Vagina (tissue), 2 donors: ENCODE data around the gene TSPO. TPM values are rescaled to one million over a fixed set of nuclear protein-coding genes. Genes with fewer than 3 reads are reported as not detected.
A peak's percentile ranks its signal among the peaks of the same experiment; 100 is the strongest.

Experiments used
- DNase-seq, 2 donors: peaks; one replicate each; pipeline ENCODE4 v3.0.0-alpha.2; 2017; ENCODE audit errors: extremely low spot score in 2 of 2
- H3K27ac ChIP-seq: fragments of 200-600 bp; sonication (generic); one replicate; pipeline ENCODE4 v1.5.1; 2019
- H3K27me3 ChIP-seq: fragments of 200-600 bp; sonication (generic); one replicate; pipeline ENCODE4 v1.5.1; 2019
- H3K36me3 ChIP-seq, 2 donors: fragments of 200-600 bp; sonication (generic); one replicate each; pipeline ENCODE4 v1.5.1; 2017 to 2019
- H3K4me1 ChIP-seq: fragments of 200-600 bp; sonication (generic); one replicate; pipeline ENCODE4 v1.5.1; 2019
- H3K4me3 ChIP-seq, 2 donors: fragments of 200-600 bp; sonication (generic); 1 replicate in 1 of 2; 2 replicates in 1 of 2; pipeline ENCODE4 v1.5.1; 2016 to 2019
- H3K9me3 ChIP-seq: fragments of 200-600 bp; sonication (generic); one replicate; pipeline ENCODE4 v1.5.1; 2019
- CTCF ChIP-seq, 3 experiments: fragments of 450-650 bp in 2 of 3; fragments of 200-600 bp in 1 of 3; sonication (generic) in 1 of 3; IDR thresholded peaks; one replicate each; pipeline ENCODE4 v1.5.1; 2017 to 2019; ENCODE audit warnings: antibody characterized with exemption in 3 of 3, mild to moderate bottlenecking in 2 of 3, moderate library complexity in 2 of 3
- POLR2A ChIP-seq, 2 donors: fragments of 450-650 bp; IDR thresholded peaks; one replicate each; pipeline ENCODE4 v1.6.1; 2017; ENCODE audit warnings: antibody characterized with exemption in 2 of 2, mild to moderate bottlenecking in 2 of 2, moderate library complexity in 2 of 2
- POLR2AphosphoS5 ChIP-seq, 2 donors: sonication (generic); formaldehyde crosslinking; IDR thresholded peaks; one replicate each; pipeline ENCODE4 v1.9.0; 2017; ENCODE audit warnings: antibody characterized with exemption in 2 of 2, mild to moderate bottlenecking in 2 of 2, low read depth in 1 of 2; ENCODE audit not compliant: insufficient read depth in 1 of 2
- intact Hi-C: fragments of 100-400 bp; cut with DNase I; formaldehyde crosslinking; loops from one replicate; pipeline ENCODE4 v1.15.1; 2023
- total RNA-seq: library from RNA; depleted of rRNA; stranded (reverse); fragments of >200 nt; gene quantifications from one replicate; pipeline ENCODE4 v1.2.3, GENCODE V29; 2016

TSPO gene
- total RNA-seq, 1 donor from 2014 or later: 524 TPM

DNA sequence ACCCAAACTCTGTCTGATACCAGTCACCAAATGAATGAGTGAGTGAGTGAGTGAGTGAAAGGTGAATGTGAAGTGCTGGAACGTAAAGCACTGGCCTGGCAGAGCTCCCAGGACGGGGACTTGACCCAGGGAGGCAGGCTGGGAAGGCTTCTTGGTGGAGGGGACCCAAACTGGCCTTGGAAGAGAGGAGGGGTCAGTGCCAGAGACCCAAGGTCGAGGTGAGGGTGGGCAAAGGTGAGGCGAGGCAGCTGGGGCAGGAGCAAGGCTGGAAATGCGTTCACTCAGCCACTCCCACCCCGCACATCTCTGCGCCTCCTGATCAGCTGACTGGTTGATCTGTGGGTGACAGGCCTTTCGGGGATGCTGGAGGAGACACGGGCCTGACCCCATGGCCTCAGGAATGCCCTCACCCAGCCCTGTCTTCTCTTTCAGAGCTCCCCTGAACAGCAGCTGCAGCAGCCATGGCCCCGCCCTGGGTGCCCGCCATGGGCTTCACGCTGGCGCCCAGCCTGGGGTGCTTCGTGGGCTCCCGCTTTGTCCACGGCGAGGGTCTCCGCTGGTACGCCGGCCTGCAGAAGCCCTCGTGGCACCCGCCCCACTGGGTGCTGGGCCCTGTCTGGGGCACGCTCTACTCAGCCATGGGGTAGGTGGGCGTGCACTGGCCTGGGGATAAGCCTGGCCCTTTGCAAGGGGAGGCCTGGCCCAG is 7.6 kb downstream of the TSPO start:
- intact Hi-C loops: no loop called here
- Histone ChIP-seq H3K36me3 (peaks cover 0 to 25% of the 10 kb centered on the region in 2 donors), H3K27ac (peak overlapping the region; percentile 41), H3K27me3 (no peaks in the 10 kb centered on the region), H3K4me1 (peaks cover 80% of the 10 kb centered on the region), H3K4me3 (no peak overlapping the region), H3K9me3 (no peaks in the 10 kb centered on the region)
- no peak for DNase-seq
- TF ChIP-seq POLR2A (IDR thresholded peaks at IDR 0.05): no peak
- TF ChIP-seq CTCF (IDR thresholded peaks at IDR 0.05): no peak
- no peak for TF ChIP-seq POLR2AphosphoS5 (IDR thresholded peaks at IDR 0.05; ENCODE audit: insufficient read depth in 1 of 2, low read depth in 1 of 2)

DNA sequence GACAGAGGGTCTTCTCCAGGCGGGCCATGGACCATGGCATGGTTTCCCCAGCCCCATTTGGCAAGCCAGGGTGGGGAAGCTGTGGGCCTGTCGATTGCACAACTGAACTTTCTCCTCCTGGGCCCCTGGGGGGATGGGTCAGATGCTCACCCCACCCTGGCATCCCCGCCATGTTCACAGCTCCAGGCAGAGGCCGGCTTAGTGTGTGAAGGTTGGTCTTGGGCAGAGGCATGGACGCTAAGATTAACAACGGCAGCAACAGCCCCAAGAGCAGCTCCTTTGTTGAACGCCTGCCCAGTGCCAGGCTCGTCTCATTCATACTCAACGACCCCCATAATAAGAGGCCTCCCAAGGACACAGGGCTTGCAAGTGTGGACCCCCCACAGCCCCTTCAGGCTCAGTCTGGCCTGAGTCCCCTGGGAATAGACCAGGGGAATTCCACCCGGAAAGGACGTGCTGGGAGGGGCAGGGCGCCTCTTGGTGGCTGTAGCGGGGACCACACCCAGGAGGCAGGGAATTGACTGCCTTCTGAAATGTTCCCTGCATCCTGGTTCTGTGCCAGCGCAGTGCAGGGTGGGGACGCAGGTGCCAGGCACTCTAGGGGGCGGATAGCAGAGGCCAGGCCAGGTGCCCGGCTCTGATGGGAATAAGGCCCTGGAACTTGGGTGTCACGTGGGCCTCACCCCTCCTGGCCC is 8.3 kb downstream of the TSPO start:
- no peak for TF ChIP-seq POLR2AphosphoS5 (IDR thresholded peaks at IDR 0.05; ENCODE audit: insufficient read depth in 1 of 2, low read depth in 1 of 2)
- peak in 1 of 3 experiments; percentile 9 for TF ChIP-seq CTCF (IDR thresholded peaks at IDR 0.05)
- TF ChIP-seq POLR2A (IDR thresholded peaks at IDR 0.05): no peak
- Histone ChIP-seq H3K36me3 (peaks cover 0 to 25% of the 10 kb centered on the region in 2 donors), H3K4me1 (peaks cover 80% of the 10 kb centered on the region), H3K27ac (peak overlapping the region; percentile 41), H3K4me3 (no peak overlapping the region), H3K9me3 (no peaks in the 10 kb centered on the region), H3K27me3 (no peaks in the 10 kb centered on the region)
- intact Hi-C loops: no loop called here
- no peak for DNase-seq

DNA sequence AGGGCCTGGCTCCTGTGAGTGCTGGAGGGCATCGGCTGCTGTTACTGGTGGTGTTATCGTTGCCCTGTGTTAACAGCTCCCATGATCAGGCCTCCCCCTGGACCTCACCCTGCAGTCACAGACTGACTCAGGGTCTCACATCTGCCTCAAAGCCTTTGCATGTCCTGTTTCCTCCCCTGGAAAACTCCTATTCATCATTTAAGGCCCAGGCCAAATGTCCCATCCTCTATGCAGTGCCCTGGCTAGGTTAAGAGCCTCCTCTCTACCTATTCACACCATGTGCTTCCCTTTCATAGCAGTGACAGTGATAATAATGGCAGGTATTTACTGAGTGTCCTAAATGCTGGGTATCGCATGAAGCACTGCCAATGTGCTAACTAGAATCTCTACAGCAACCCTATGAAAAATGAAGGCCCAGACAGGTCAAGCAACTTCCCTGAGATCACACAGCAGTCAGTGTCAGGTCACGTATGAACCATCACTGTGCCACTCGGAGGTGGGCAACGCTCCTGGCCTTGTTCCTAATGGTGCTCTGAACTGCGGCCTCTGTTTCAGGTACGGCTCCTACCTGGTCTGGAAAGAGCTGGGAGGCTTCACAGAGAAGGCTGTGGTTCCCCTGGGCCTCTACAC is 9.3 kb downstream of the TSPO start:
- no peak for DNase-seq
- H3K9me3 ChIP-seq: no peaks in the 10 kb centered on the region
- no peak overlapping the region for H3K4me3 ChIP-seq
- H3K27me3 ChIP-seq: no peaks in the 10 kb centered on the region
- peaks cover 71% of the 10 kb centered on the region for H3K4me1 ChIP-seq
- H3K27ac ChIP-seq: peak overlapping the region; percentile 11
- intact Hi-C loops: no loop called here
- TF ChIP-seq CTCF (IDR thresholded peaks at IDR 0.05) (no peak), POLR2AphosphoS5 (IDR thresholded peaks at IDR 0.05; ENCODE audit: insufficient read depth in 1 of 2, low read depth in 1 of 2) (no peak), POLR2A (IDR thresholded peaks at IDR 0.05) (no peak)
- peaks cover 0 to 25% of the 10 kb centered on the region in 2 donors for H3K36me3 ChIP-seq

- H3K27ac ChIP-seq: no peak overlapping the region
These were observed 11.2 kb downstream of the TSPO start for GRCh38 chr22:43162412-43163150.

More at GRCh38 chr22:43162412-43163150, 11.2 kb downstream of the TSPO start:
- Histone ChIP-seq H3K36me3 (peaks cover 0 to 29% of the 10 kb centered on the region in 2 donors), H3K4me1 (peaks cover 52% of the 10 kb centered on the region), H3K27me3 (no peaks in the 10 kb centered on the region), H3K9me3 (no peaks in the 10 kb centered on the region), H3K4me3 (no peak overlapping the region)
- intact Hi-C loops: no loop called here
- no peak for DNase-seq
- TF ChIP-seq POLR2AphosphoS5 (IDR thresholded peaks at IDR 0.05; ENCODE audit: insufficient read depth in 1 of 2, low read depth in 1 of 2) (no peak), POLR2A (IDR thresholded peaks at IDR 0.05) (no peak), CTCF (IDR thresholded peaks at IDR 0.05) (no peak)
